Loucy (cell line): ENCODE measurements around the gene UGT1A1.

ENCODE experiments used
- EZH2phosphoT487 ChIP-seq: fragments of 200-600 bp; IDR thresholded peaks from 2 replicates; pipeline ENCODE4 v1.6.1; 2018; ENCODE audit warnings: antibody characterized with exemption, mild to moderate bottlenecking, moderate library complexity, borderline replicate concordance
- TF ChIP-seq, protein P1 (sequence below): fragments of 200-600 bp; sonication (generic); conservative IDR thresholded peaks from 2 replicates; pipeline ENCODE4 v1.5.1; 2014; ENCODE audit warnings: mild to moderate bottlenecking, antibody characterized with exemption, low read length

DNA sequence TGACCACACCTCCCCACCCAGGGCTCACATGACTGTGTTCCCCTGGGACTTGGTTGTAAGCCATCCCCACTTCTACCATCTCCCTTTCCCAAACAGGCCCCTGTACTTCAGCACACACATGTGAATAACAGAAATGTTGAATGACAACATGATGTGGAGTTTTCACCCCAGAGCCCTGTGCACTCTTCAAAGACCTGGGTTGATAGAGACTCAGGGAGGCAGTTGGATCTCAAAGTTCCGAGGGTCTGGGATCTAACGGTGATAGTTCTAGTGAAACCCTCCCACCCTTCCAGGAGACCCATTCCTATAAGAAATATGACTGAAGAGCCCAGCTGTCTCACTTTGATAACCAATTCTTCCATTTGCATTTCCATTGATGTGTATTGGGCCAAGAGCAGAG is 18.0 kb downstream of the UGT1A1 start, which contains the start of gene MROH2A:
- TF ChIP-seq, protein P1, sequence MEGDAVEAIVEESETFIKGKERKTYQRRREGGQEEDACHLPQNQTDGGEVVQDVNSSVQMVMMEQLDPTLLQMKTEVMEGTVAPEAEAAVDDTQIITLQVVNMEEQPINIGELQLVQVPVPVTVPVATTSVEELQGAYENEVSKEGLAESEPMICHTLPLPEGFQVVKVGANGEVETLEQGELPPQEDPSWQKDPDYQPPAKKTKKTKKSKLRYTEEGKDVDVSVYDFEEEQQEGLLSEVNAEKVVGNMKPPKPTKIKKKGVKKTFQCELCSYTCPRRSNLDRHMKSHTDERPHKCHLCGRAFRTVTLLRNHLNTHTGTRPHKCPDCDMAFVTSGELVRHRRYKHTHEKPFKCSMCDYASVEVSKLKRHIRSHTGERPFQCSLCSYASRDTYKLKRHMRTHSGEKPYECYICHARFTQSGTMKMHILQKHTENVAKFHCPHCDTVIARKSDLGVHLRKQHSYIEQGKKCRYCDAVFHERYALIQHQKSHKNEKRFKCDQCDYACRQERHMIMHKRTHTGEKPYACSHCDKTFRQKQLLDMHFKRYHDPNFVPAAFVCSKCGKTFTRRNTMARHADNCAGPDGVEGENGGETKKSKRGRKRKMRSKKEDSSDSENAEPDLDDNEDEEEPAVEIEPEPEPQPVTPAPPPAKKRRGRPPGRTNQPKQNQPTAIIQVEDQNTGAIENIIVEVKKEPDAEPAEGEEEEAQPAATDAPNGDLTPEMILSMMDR, result no peak
- no peak for TF ChIP-seq EZH2phosphoT487
